ENCODE results near the gene CEMIP. TPM values are rescaled to one million over a fixed set of nuclear protein-coding genes. Genes with fewer than 3 reads are reported as not detected.
"Not testable (repeated sequence)": the region's sequence is repeated elsewhere in the genome, so short reads cannot be mapped to it uniquely, and the experiment has no call there.

CEMIP gene
- total RNA-seq, 1 donor from 2014 or later = 0.44 TPM

DNA sequence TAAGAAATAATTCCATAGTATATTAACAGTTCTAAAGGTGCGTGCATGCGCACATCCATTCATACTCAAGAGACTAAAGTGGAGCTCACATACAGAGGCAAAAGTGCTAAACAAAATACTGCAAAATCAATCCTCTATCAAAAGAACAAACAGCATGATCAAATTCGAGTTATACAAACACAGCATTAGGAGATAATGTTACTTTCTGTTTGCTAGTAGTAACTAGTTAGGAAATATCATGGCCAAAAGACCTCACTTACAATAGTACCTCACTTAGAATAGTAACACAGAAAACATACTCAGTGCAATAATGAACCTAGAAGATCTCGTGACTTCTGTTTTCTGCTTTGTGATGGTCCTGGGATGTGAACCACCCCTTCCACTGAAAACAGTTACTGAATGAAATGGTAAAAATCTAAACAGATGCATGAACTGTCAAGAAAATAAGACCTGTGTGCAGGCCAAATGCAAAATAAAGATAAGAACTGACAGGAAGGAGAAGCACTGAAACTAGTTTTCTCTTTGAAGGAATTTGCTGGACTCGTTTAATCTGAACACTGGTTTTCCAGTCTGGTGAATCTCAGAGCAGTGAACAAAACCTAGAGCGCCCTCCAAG is 20.9 kb upstream of the CEMIP start:
- Histone ChIP-seq H3K36me3 (peaks cover 3% of the 10 kb centered on the region), H3K4me3 (no peak overlapping the region), H3K9me3 (replicated peaks) (no peaks in the 10 kb centered on the region), H3K27me3 (ENCODE audit: low read depth) (no peaks in the 10 kb centered on the region), H3K4me1 (no peaks in the 10 kb centered on the region), H3K27ac (replicated peaks) (no peak overlapping the region)
- intact Hi-C loops (cut with micrococcal nuclease) = no loop called here
- no peak for DNase-seq
- TF ChIP-seq, protein P1, sequence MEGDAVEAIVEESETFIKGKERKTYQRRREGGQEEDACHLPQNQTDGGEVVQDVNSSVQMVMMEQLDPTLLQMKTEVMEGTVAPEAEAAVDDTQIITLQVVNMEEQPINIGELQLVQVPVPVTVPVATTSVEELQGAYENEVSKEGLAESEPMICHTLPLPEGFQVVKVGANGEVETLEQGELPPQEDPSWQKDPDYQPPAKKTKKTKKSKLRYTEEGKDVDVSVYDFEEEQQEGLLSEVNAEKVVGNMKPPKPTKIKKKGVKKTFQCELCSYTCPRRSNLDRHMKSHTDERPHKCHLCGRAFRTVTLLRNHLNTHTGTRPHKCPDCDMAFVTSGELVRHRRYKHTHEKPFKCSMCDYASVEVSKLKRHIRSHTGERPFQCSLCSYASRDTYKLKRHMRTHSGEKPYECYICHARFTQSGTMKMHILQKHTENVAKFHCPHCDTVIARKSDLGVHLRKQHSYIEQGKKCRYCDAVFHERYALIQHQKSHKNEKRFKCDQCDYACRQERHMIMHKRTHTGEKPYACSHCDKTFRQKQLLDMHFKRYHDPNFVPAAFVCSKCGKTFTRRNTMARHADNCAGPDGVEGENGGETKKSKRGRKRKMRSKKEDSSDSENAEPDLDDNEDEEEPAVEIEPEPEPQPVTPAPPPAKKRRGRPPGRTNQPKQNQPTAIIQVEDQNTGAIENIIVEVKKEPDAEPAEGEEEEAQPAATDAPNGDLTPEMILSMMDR (IDR thresholded peaks at IDR 0.05; ENCODE audit: borderline replicate concordance) = no peak

DNA sequence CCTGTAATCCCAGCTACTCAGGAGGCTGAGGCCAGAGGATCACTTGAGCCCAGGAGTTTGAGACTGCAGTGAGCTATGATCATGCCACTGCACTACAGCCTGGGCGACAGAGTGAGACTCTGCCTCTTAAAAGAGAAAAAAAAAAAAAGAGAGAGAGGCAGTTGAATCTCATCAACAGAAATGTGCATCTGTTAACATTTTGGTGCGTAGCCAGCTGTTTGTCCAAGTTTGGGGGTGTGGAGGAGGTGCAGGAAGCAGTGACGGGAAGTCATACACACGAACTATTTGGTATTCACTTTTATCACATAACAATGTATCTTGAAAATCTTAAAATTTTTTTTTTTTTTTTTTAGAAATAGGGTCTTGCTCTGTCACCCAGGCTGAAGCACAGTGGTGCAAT is 18.2 kb upstream of the CEMIP start:
- no peaks in the 10 kb centered on the region for H3K36me3 ChIP-seq
- no peak overlapping the region for H3K27ac ChIP-seq (replicated peaks)
- TF ChIP-seq, protein P1 (IDR thresholded peaks at IDR 0.05; ENCODE audit: borderline replicate concordance) = no peak
- H3K4me3 ChIP-seq = no peak overlapping the region
- intact Hi-C loops (cut with micrococcal nuclease) = no loop called here
- no peaks in the 10 kb centered on the region for H3K9me3 ChIP-seq (replicated peaks)
- H3K4me1 ChIP-seq = no peaks in the 10 kb centered on the region
- no peak for DNase-seq
- H3K27me3 ChIP-seq (ENCODE audit: low read depth) = no peaks in the 10 kb centered on the region

DNA sequence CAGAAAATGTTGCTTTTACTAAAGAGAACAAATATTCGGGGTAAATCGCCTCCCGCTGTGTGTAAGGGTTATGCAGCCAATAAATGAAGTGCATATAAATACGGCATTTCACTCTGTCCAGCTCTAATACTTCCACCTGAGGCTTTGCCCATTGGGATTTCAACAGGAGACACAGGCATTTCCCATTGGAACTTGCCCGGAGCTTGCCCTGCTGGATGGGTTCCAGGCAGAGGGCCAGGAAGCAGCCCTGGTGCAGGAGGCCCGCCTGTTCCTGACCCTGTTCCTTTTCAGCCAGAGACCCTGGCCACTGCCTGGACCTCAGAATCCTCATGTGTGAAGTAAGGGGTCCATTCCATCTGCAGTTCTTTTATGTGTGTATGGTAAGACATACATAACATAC is 17.4 kb upstream of the CEMIP start:
- H3K4me3 ChIP-seq = no peak overlapping the region
- DNase-seq = no peak
- TF ChIP-seq, protein P1 (IDR thresholded peaks at IDR 0.05; ENCODE audit: borderline replicate concordance) = no peak
- H3K27me3 ChIP-seq (ENCODE audit: low read depth) = no peaks in the 10 kb centered on the region
- no peak overlapping the region for H3K27ac ChIP-seq (replicated peaks)
- intact Hi-C loops (cut with micrococcal nuclease) = no loop called here
- no peaks in the 10 kb centered on the region for H3K4me1 ChIP-seq
- no peaks in the 10 kb centered on the region for H3K9me3 ChIP-seq (replicated peaks)
- H3K36me3 ChIP-seq = no peaks in the 10 kb centered on the region

DNA sequence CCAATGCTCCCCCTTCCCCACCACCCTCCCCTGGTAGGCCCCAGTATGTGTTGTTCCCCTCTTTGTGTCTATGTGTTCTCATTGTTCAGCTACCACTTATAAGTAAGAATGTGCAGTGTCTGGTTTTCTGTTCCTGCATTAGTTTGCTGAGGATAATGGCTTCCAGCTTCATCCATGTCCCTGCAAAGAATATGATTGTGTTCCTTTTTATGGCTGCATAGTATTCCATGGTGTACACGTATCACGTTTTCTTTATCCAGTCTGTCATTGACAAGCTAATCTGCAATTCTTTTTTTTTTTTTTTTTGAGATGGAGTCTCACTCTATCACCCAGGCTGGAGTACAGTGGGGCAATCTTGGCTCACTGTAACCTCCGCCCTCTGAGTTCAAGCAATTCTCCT is 15.9 kb upstream of the CEMIP start:
- H3K27me3 ChIP-seq (ENCODE audit: low read depth); H3K9me3 ChIP-seq (replicated peaks); DNase-seq; H3K27ac ChIP-seq (replicated peaks); H3K4me3 ChIP-seq; intact Hi-C loops (cut with micrococcal nuclease); H3K4me1 ChIP-seq; H3K36me3 ChIP-seq: not testable (repeated sequence)

DNA sequence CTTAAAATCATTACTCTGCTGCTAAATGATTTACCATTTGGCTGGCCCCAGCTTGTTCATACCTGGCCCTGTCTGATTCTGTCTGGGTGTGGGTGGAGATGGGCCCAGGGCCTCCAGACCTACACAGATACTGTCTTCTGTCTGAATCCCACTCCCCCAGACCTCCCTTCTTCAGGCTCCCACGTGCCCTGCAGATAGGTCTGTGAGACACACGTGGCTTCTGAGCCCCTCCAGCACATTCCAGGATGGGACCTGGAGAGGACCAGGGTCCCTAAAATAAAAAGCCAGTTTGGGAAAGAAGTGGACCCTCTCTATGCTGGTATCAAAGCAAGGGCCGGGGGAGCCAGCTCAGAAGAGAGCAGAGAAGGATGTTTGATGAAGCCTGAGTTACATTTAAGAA is 14.6 kb upstream of the CEMIP start:
- no peaks in the 10 kb centered on the region for H3K27me3 ChIP-seq (ENCODE audit: low read depth)
- H3K4me3 ChIP-seq = no peak overlapping the region
- no peaks in the 10 kb centered on the region for H3K36me3 ChIP-seq
- intact Hi-C loops (cut with micrococcal nuclease) = no loop called here
- TF ChIP-seq, protein P1 (IDR thresholded peaks at IDR 0.05; ENCODE audit: borderline replicate concordance) = no peak
- DNase-seq = no peak
- H3K4me1 ChIP-seq = no peaks in the 10 kb centered on the region
- no peak overlapping the region for H3K27ac ChIP-seq (replicated peaks)
- no peaks in the 10 kb centered on the region for H3K9me3 ChIP-seq (replicated peaks)

DNA sequence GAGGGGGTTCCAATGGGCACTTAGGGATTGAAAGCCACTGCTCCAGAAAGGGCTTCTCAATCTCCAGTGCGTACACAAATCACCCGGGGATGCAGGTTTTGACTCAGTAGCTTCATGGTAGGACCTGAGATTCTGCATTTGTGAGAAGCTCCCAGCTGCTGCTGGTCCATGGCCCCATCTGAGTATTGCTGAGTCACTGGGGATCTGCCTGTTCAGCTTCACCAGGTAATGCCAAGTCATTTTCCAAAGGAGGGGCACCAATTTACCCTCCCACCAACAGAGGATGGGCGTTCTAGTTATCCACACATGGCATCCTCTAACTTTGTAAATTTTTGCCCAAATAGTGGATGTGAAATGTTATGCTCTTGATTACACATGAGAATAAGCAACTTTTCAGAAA is 12.9 kb upstream of the CEMIP start:
- no peak overlapping the region for H3K4me3 ChIP-seq
- no peaks in the 10 kb centered on the region for H3K9me3 ChIP-seq (replicated peaks)
- DNase-seq = no peak
- no peak overlapping the region for H3K27ac ChIP-seq (replicated peaks)
- H3K36me3 ChIP-seq = no peaks in the 10 kb centered on the region
- no peaks in the 10 kb centered on the region for H3K27me3 ChIP-seq (ENCODE audit: low read depth)
- intact Hi-C loops (cut with micrococcal nuclease) = no loop called here
- no peaks in the 10 kb centered on the region for H3K4me1 ChIP-seq
- TF ChIP-seq, protein P1 (IDR thresholded peaks at IDR 0.05; ENCODE audit: borderline replicate concordance) = no peak

Data from left ventricle myocardium inferior (tissue), 1 donor.